Muscle layer of duodenum (tissue), 2 donors: ENCODE results near the gene USP22.

Experiments used
- H3K27ac ChIP-seq: one replicate; pipeline ENCODE4 v1.7.0; 2013; ENCODE audit warnings: mild to moderate bottlenecking, low read length
- H3K27me3 ChIP-seq: one replicate; pipeline ENCODE4 v1.7.0; 2013; ENCODE audit warnings: low read depth, mild to moderate bottlenecking, control low read depth, low read length
- H3K36me3 ChIP-seq, 2 donors: one replicate each; pipeline ENCODE4 v1.7.0; 2013; ENCODE audit warnings: low read length in 2 of 2, control low read depth in 1 of 2, mild to moderate bottlenecking in 1 of 2; ENCODE audit not compliant: insufficient read depth in 2 of 2, control insufficient read depth in 1 of 2
- H3K4me1 ChIP-seq, 2 donors: one replicate each; pipeline ENCODE4 v1.7.0; 2013; ENCODE audit warnings: low read length in 2 of 2, mild to moderate bottlenecking in 2 of 2, control low read depth in 1 of 2, moderate library complexity in 1 of 2; ENCODE audit not compliant: insufficient read depth in 2 of 2, control insufficient read depth in 1 of 2
- H3K4me3 ChIP-seq, 2 donors: one replicate each; pipeline ENCODE4 v1.7.0; 2013; ENCODE audit warnings: low read length in 2 of 2, low read depth in 1 of 2, mild to moderate bottlenecking in 1 of 2
- H3K9me3 ChIP-seq, 2 donors: one replicate each; pipeline ENCODE4 v1.7.0; 2013; ENCODE audit warnings: low read length in 2 of 2, control low read depth in 1 of 2, mild to moderate bottlenecking in 1 of 2; ENCODE audit not compliant: control insufficient read depth in 1 of 2
- donor health status: healthy.

USP22 gene

GRCh38 chr17:20998571-20999043 lies 44.2 kb downstream of the USP22 start:
- Histone ChIP-seq H3K4me3 (no peak overlapping the region), H3K4me1 (peaks cover 0 to 53% of the 10 kb centered on the region in 2 donors), H3K9me3 (no peaks in the 10 kb centered on the region), H3K27ac (no peak overlapping the region), H3K27me3 (no peaks in the 10 kb centered on the region), H3K36me3 (peaks cover 22 to 32% of the 10 kb centered on the region in 2 donors)

- Histone ChIP-seq H3K4me1 (peaks cover 0 to 53% of the 10 kb centered on the region in 2 donors), H3K27ac (no peak overlapping the region)
Measured at GRCh38 chr17:20997711-20998570, 44.9 kb downstream of the USP22 start.

GRCh38 chr17:20996724-20997615 lies 45.8 kb downstream of the USP22 start:
- Histone ChIP-seq H3K36me3 (peaks cover 6 to 17% of the 10 kb centered on the region in 2 donors), H3K27me3 (no peaks in the 10 kb centered on the region), H3K4me3 (no peak overlapping the region), H3K4me1 (peaks cover 0 to 52% of the 10 kb centered on the region in 2 donors), H3K9me3 (no peaks in the 10 kb centered on the region), H3K27ac (no peak overlapping the region)

More at GRCh38 chr17:20997711-20998570, 44.9 kb downstream of the USP22 start:
- peaks cover 15 to 26% of the 10 kb centered on the region in 2 donors for H3K36me3 ChIP-seq
- H3K9me3 ChIP-seq, result no peaks in the 10 kb centered on the region
- no peaks in the 10 kb centered on the region for H3K27me3 ChIP-seq
- H3K4me3 ChIP-seq, result no peak overlapping the region

- Histone ChIP-seq H3K4me3 (no peak overlapping the region), H3K27ac (no peak overlapping the region), H3K9me3 (no peaks in the 10 kb centered on the region), H3K36me3 (peaks cover 6 to 16% of the 10 kb centered on the region in 2 donors), H3K27me3 (no peaks in the 10 kb centered on the region), H3K4me1 (peaks cover 0 to 43% of the 10 kb centered on the region in 2 donors)
Measured at GRCh38 chr17:20995873-20996723, 46.7 kb downstream of the USP22 start.

- Histone ChIP-seq H3K4me3 (no peak overlapping the region), H3K27ac (no peak overlapping the region), H3K9me3 (no peaks in the 10 kb centered on the region), H3K27me3 (no peaks in the 10 kb centered on the region), H3K4me1 (peaks cover 0 to 36% of the 10 kb centered on the region in 2 donors), H3K36me3 (peaks cover 6 to 12% of the 10 kb centered on the region in 2 donors)
Measured at GRCh38 chr17:20995164-20995872, 47.5 kb downstream of the USP22 start.

- Histone ChIP-seq H3K27ac (no peak overlapping the region), H3K9me3 (no peaks in the 10 kb centered on the region), H3K27me3 (no peaks in the 10 kb centered on the region), H3K4me3 (no peak overlapping the region), H3K36me3 (peaks cover under 1 to 7% of the 10 kb centered on the region in 2 donors), H3K4me1 (peaks cover 0 to 30% of the 10 kb centered on the region in 2 donors)
Measured at GRCh38 chr17:20994779-20995149, 48.0 kb downstream of the USP22 start.

- Histone ChIP-seq H3K27me3 (no peaks in the 10 kb centered on the region), H3K4me3 (no peak overlapping the region), H3K4me1 (peaks cover 0 to 24% of the 10 kb centered on the region in 2 donors), H3K27ac (no peak overlapping the region), H3K36me3 (peaks cover 0 to 3% of the 10 kb centered on the region in 2 donors), H3K9me3 (no peaks in the 10 kb centered on the region)
Measured at GRCh38 chr17:20993863-20994778, 48.7 kb downstream of the USP22 start.

GRCh38 chr17:20992987-20993862 lies 49.6 kb downstream of the USP22 start:
- H3K27me3 ChIP-seq, result no peaks in the 10 kb centered on the region
- H3K4me1 ChIP-seq, result peaks cover 0 to 15% of the 10 kb centered on the region in 2 donors
- no peak overlapping the region for H3K4me3 ChIP-seq
- no peaks in the 10 kb centered on the region for H3K9me3 ChIP-seq
- no peak overlapping the region for H3K27ac ChIP-seq
- no peaks in the 10 kb centered on the region for H3K36me3 ChIP-seq

- Histone ChIP-seq H3K27ac (no peak overlapping the region), H3K36me3 (no peaks in the 10 kb centered on the region), H3K4me3 (no peak overlapping the region), H3K9me3 (no peaks in the 10 kb centered on the region), H3K4me1 (peaks cover 0 to 7% of the 10 kb centered on the region in 2 donors), H3K27me3 (no peaks in the 10 kb centered on the region)
Measured at GRCh38 chr17:20992416-20992815, 50.4 kb downstream of the USP22 start.
